HG03064 (cell line): Measurements from ENCODE around the gene AUTS2.

ENCODE experiments used
- ATAC-seq: cut with Tn5 transposase; IDR thresholded peaks from one replicate; pipeline ENCODE4 v1.9.1; 2021; ENCODE audit warnings: low read depth; ENCODE audit not compliant: unreplicated experiment

AUTS2 gene

GRCh38 chr7:70457482-70457881 lies 859.2 kb downstream of the AUTS2 start:
- ATAC-seq: no peak

DNA sequence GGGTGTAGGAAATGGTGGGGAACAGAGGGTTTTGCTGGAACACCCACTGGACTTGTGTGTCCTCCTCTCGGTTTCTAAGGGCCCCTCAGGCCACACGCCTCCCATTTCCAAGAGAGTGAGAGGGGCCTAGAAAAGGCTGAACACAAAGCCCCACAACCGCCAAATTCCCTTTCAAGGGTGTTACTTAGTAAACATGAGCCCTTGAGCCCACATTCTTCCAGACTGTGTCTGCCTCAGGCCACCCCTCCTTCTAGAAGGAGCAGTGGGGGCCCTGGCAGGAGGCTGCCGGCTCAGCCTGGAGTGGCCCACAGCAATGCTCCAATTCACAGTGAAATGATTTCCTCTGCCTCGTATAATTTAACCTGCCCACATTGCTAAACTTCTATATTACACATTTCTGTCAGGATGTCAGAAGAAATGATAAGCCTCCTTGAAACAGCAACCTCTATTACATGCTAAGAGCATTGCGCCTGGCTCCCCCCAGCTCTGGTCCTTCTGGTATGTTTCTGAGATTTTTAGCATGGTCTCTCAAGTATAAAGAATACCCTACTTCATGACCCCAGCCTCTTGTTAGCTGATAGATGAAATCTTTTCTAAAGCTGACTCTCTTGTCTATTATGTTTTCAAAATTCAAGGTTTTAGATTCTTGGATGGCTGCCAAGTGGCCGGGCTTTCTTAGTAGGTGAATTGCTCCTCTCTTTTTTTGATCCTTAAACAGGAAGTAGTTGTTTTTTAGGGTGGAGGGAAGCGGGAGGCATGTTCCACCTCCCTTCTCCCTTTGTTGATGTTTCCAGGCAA lies 859.8 kb downstream of the AUTS2 start:
- no peak for ATAC-seq

DNA sequence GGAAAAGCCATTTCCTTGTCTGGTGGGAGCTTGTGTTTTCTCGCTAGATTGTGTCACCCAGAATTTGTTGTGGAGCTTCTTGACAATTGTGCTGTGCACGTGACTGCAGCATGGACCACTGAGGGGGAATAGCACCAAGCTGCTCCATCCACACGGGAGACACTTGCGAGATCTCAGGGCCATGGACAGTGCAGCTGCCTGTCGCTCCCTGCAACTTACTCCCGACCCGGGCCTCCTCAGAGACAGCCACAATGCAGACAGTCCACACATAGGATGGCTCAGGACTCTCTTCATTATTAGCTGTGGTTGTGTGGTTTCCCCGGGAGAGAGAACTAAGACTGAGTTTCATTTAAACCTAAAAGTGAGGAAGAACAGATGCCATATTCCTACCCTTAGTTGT lies 860.5 kb downstream of the AUTS2 start:
- ATAC-seq: no peak

DNA sequence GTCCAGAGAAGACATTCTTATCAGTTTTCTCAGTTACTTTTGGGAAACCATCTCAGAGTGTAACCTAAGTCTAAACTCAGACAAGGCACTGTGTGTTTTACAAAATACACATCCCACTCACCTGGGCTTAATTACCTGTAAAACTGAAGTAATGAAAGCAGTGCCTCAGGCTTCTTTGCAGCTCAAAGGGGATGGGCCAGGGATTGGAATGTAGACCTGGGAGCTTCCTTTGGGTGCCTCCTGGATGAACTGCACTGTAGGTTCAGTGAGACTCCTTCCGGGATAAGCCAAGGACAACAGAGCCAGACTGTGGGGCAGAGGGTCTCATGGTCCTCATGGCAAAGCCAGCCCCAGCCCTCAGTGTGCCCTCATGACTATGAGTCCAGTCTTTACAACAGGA lies 861.3 kb downstream of the AUTS2 start:
- ATAC-seq: no peak

GRCh38 chr7:70460071-70460470 lies 861.8 kb downstream of the AUTS2 start:
- ATAC-seq: no peak

DNA sequence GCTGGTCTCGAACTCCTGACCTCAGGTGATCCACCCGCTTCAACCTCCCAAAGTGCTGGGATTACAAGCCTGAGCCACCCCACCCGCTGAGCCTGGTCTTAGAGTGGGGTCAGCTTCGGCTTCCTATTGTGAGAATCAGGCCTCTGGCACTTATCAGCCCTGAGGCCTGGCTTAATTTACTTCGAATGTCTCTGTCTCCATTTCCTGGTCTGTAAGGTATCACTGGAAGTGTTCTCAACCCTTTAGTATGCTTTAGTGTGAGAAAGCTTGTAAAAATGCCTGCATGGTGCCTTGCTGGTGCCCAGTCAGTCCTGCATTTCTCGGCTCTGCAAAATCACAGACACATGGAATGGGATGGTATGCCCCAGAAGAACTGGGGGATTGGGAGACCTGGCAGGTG lies 862.3 kb downstream of the AUTS2 start:
- ATAC-seq: no peak

- no peak for ATAC-seq
Measured at GRCh38 chr7:70463352-70463938, 865.2 kb downstream of the AUTS2 start.

- ATAC-seq: no peak
Measured at GRCh38 chr7:70466725-70467364, 868.6 kb downstream of the AUTS2 start.

DNA sequence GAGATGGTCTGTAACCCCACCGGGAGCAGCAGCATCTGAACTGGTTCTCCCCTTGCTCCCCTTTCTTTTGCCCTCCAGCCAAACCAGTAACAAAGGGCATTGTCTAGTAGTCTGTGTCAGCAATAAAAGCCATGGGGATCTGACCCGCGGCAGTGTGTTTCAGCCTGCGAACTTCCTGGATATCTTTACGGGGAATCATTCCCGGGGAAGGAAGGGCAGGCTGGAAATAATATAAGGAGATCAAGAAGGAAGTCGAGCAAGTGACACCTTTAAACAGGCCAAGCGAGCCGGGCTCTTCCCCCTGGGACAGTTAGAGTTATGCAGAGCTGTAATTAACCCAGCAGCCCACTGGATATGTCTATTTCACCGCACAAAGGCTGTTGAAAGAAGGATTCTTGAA lies 872.5 kb downstream of the AUTS2 start:
- ATAC-seq: no peak

- ATAC-seq: no peak
Measured at GRCh38 chr7:70472601-70473237, 874.4 kb downstream of the AUTS2 start.

DNA sequence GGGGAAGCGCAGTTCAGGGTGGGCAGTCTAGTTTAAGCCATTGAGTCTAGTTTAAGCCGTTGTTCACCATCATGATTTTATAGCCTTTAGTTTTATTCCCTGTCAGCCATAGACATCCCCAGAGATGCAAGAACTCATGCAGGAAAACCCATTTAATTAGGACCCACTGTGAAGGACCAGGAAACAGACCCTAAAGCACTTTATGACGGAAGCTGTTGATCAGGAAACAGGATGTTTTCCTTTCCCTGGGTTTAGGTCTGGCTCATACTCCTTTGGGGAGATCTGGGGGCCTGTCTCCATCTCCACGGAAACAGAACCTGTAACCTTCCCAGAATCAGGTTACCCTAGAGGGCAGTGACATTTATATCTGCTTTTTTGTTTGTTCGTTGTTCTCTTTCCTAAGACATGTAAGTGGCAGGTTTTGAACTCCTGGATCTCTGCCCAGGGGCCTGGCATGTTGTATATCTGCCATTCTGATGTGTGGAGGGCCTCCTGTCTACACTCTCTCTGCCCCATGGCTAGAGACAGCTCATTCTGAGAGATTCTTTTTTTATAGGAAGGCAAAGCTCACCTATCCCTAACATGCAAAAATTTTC lies 876.5 kb downstream of the AUTS2 start:
- ATAC-seq: no peak

GRCh38 chr7:70477036-70478010 lies 879.0 kb downstream of the AUTS2 start:
- no peak for ATAC-seq

- no peak for ATAC-seq
Measured at GRCh38 chr7:70479153-70480021, 881.1 kb downstream of the AUTS2 start.

- no peak for ATAC-seq
Measured at GRCh38 chr7:70480927-70481569, 882.8 kb downstream of the AUTS2 start.

DNA sequence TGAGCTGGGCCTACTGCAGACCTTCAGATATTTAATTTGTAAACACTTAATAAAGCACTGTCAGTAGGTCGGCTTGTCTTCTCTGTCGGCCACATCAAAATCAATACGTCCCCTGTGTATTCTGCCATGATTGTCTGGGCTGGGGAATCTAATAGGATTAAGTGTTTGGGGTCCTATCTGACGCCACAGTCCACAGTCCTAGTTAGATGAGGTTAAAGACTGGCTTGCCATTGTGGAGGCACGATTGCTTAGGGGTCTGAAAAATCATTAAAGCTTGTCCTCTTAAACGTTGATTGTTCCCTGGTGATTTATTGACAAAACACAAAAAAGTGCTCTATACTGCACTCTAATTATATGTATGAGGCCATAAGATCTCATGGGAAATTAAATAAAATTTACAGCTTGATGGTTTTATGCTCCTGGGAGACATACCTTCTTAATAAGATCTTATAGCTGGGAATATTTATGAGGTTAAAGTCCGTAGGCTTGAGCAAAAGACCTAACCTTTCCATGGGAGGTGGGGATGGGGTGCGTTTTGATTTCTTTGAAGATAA lies 883.4 kb downstream of the AUTS2 start:
- ATAC-seq: no peak

GRCh38 chr7:70484255-70484654 lies 886.0 kb downstream of the AUTS2 start:
- no peak for ATAC-seq

GRCh38 chr7:70486977-70487376 lies 888.7 kb downstream of the AUTS2 start:
- ATAC-seq: no peak

GRCh38 chr7:70487428-70487827 lies 889.2 kb downstream of the AUTS2 start:
- no peak for ATAC-seq
